K562 treated with DMSO at 1 percent for 4 hours (cell line): ENCODE measurements around the gene METTL14. TPM values are rescaled to one million over a fixed set of nuclear protein-coding genes. Genes with fewer than 3 reads are reported as not detected.

Source experiments
- total RNA-seq: library from RNA; unstranded; fragments of 300-600 nt; gene quantifications from 2 replicates; pipeline ENCODE4 v1.2.3, GENCODE V29; 2022; ENCODE audit not compliant: insufficient read depth

The METTL14 gene
- 5.6 and 10.6 TPM in 2 replicates for total RNA-seq

GRCh38 chr4:118684873-118685811, at the start of gene METTL14:
Gene METTL14, plus strand, starts transcription at chr4:118685392. Its CDS starts 143 bp downstream, at chr4:118685535.

Other genes with a start within 250 kb of the METTL14 start
- gene SEC24D, start 150.7 kb downstream of the METTL14 start, total RNA-seq, result 24.7 and 28.3 TPM in 2 replicates
- gene SYNPO2, start 203.5 kb downstream of the METTL14 start, total RNA-seq, result not detected in 2 replicates